ENCODE results near the gene SORCS2.

Gene SORCS2

DNA sequence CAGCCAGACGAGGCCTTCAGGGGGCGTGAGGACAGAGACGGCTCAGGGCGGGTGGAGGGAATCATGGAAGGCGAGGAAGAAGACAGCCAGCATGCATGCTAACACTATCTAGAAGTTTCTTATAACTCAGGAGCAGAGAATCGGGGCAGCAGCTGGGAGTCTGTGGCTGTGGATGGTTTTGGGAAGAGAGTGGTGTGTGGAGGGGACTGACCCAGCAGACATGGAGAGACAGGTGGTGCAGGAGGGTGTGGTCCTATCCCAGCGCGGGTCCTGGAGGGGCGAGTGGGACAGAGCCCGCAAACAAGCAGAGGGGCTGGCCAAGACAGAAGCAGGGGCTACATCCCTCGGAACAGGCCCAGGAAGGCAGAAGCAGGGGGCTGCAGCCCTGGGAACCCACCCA lies 555.2 kb downstream of the SORCS2 start:
- no peak for DNase-seq (ENCODE audit: low spot score)

DNA sequence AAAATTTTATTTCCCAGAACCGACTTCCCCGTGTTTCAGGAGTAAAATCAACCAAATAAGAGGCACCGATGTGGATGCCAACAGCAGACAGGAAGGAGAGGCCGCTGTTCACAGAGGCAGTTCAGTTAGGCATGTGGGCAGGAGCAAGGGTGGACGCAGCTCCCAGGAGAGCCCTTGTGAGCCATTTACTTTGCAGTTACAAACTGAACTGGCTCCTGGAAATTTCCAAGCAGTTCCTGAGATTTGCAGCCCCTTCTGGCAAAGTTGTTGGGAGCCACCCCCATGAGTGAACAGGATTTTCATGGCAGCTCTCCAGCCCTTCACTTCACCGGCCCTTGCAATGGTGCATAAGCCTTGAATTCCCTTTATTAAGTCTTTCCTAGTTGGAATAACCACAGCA lies 558.2 kb downstream of the SORCS2 start:
- no peak for DNase-seq (ENCODE audit: low spot score)

DNA sequence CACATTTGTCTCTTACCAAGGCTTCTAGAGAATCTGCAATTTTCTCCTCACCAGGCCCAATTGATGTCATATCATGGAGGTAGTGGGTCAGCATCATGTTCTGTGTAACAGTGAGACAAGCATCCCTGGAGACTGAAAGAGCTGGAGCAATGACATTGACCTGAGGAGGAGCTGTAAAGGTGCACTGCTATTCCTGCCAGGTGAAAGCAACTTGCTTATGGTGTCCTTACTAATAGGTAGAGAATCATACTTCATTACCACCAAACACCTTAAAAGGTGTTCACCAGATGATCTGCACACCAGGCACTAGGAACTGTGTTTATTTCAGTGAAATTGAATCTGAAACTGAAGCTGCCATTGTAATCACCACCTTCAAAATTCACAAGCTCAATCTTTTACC lies 558.6 kb downstream of the SORCS2 start:
- no peak for DNase-seq (ENCODE audit: low spot score)

DNA sequence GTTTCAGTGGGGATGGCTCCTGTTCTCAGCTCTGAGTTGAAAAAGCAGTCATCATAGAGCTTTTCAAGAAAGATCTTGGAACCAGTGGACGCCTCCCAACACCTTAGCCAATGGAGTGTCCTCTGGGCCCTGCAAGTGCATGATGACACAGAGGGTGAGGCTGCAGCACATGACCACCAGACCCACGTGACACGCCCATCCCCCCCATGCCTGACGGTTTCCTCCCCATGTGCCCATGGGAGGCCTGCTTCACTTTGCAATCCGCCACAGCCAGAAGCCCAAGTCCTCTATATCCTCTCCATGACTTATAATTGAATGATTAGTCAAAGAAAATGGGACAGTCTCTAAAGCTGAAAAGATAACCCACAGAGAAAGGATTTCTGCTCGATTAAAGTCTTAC lies 560.3 kb downstream of the SORCS2 start:
- no peak for DNase-seq (ENCODE audit: low spot score)

DNA sequence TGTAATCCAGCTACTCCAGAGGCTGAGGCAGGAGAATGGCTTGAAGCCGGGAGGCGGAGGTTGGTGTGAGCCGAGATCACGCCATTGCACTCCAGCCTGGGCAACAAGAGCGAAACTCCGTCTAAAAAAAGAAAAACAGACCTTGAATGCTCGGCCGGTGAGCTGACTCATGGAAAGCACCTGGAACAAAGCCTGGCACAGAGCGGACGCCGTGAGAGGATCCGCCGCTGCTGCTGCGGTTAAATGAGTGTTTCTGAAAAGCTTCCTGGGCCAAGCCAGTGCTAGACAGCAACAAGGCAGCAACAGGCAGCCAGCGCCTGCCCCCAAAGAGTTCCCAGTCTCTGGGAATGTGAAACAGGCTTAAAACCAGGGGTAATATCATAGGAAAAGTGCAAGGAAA lies 560.9 kb downstream of the SORCS2 start:
- no peak for DNase-seq (ENCODE audit: low spot score)

DNA sequence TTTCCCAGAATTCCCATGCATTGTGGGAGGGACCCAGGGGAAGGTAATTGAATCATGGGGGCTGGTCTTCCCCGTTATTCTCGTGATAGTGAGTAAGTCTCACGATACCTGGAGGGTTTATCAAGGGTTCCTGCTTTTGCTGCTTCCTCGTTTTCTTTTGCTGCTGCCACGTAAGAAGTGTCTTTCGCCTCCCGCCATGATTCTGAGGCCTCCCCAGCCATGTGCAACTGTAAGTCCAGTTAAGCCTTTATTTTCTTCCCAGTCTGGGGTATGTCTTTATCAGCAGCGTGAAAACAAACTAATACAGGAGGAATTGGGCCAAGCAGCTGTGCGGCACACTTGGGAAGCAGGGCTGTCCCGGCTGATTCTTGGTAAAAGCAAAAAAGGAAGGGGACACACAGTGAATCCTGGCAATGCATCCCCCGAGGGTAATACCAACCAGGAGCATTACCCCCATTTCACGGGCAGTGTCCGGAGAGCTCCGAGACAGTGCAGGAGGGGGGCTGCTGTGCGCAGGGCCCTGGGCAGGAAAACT lies 561.7 kb downstream of the SORCS2 start:
- DNase-seq (ENCODE audit: low spot score) = no peak

DNA sequence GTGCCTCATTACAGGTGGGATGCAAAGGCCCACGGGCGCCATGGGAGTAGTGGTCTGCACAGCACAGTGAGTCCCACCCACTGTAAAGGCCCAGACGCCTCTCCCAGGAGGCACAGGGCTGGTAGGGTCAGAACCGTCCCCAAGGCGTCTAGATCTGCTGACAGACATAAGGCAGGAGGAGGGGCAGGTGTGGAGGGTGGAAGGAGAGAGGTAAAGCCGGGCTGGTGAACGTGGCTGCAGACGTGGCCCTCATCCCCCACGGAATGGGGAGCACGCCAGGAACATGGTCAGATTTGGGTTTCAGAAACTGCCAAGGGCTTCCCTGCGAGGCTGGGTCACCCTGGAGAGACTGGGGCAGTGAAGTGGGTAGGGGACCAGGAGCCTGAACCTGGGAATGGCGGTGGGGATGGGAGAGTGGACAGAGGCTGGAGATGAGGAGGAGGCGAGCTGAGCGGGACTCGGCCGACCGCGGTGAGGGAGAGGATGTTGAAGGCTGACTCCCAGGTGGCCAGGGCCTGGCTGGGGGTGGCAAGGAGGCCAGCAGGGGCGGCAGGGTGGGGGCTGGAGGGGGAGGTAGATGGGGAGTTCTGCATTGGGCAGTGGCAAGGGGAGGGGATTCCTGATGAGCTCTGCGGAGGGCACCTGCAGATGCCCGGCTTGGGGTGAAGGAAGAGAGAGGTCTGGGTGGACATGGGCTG lies 562.4 kb downstream of the SORCS2 start:
- DNase-seq (ENCODE audit: low spot score) = no peak

DNA sequence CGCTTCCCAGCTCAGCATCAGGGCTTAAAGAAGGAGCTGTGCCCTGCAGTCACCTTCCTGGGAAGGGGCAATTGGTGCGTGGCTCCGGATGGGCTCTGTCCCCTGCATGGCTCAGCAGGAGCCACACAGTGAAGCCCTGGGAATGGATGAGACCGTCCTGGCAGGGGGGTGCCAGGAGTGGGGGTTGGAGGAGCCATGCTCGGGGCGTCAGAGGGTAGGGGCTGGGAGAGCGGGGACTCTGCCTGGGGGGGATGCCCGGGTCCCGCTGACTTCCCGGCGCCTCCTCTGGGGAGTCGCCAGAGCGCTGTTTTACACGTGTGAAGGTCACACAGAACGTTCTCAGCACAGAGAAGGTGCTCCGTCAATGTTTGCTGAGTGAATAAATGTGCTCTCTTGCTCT lies 563.2 kb downstream of the SORCS2 start:
- no peak for DNase-seq (ENCODE audit: low spot score)

DNA sequence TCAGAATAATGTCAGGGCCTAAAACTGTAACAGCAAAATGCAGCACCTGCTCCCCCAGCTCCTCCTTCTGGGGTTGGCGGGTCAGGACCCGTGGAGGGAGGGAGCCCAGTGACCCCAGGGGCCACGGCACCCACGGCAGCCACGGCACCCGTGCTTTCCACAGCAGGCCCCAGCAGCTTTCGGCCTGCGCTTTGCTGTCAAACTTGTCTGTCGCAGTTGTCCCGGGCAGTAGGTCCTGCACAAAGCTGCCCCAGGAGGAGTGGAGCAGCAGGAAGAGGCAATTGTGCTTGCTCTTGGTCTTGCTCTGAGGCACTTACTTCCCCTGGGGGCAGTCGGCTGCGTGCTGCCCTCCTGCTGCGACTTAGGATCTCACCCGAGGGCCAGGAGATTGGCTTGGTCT lies 563.7 kb downstream of the SORCS2 start:
- DNase-seq (ENCODE audit: low spot score) = no peak

DNA sequence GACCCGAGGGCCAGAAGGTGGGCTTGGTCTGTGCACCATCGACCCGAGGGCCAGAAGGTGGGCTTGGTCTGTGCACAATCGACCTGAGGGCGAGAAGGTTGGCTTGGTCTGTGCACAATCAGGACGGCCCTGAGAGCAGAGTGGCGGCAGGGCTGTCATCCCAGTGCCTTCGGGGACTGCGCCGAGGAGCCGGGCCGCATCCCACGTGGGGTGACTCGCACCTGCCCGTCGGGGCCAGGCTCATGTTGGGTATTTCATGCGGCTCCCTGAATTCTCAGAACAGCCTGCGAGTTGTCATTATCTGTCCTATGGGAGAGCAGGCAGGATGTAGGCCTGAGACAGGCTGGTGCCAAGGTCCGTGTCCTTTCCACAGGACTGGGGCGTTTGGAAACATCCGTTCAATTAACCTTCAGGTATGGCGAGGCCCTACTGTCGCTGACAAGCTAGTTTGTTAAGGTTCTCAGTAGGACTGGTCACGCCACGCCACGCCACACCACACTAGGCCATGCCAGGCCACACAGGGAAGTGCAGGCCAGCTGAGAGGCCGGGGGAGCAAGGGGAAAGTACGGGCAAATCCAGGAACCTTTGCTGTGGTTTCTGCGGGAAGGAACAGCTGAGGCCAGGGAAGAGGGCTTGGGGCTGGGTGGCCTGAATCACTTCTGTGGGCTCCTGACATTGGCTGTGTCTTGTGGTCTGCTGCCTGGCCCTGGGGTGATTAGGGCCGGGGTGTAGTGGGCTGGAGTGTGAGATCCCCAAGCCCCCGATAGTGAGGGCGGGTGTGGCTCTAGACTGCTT lies 564.4 kb downstream of the SORCS2 start:
- DNase-seq (ENCODE audit: low spot score) = no peak

DNA sequence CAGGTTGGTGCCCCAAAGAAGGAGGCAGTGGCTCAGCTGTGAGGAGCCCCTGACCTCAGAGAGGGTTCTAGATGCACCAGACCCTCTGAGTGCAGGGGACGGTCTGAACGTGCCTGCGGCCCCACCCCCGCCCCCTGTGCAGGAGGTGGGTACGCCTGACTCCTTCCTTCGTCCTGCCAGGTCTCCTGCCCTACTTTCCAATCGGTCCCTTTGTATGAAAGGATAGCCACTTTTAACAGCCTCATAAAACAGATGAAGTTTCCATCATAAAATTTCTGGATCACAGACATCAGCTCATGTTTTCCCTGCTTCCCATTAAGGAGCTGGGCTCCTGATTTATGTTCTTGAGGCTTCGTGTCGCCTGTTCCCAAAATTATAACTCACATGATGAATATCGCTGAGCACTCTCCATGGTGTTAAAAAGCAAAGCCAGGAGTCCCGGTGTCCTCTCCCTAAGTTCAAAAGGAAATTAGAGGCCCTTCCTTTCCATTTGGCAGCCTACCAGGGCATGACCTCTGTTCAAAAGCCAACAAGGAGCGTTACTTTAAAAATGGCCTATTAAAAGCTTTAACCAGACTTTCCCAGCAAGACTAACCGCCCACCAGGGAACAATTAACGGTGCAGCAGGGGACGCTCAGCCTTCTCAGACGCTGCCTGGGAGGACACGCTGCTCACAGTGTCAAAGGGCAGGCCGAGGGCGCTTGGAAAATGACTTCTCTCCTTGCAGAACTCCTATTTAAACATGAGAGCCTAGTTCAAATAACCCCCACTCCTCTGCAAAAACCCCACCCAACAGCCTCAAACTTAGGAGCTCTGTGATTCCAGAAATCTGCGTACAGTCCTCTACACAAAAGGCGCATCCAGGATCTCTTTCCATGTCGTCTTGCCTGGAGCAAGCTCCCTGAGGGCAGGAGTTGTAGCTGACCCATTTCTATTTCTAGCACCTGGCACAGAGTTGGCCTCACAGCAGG lies 565.4 kb downstream of the SORCS2 start:
- DNase-seq (ENCODE audit: low spot score) = no peak

DNA sequence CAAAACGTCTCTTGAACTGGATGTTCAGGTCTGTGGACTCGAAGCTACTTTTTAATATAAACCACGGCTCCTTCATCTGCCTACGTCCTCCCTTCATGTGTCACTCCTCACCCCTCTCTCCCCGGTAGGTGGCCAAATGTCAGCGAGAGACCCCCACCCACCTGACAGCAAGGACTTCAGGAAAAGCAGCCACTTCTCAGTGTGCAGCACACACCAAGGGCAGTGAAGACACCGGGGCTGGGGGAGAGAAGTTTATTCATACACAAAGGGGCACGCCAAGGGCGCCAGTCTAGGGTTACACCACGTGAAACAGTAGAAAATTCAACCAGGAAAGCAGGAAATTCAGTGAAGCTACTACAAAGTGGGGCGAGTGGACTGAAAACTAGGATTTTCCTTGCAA lies 566.1 kb downstream of the SORCS2 start:
- no peak for DNase-seq (ENCODE audit: low spot score)

DNA sequence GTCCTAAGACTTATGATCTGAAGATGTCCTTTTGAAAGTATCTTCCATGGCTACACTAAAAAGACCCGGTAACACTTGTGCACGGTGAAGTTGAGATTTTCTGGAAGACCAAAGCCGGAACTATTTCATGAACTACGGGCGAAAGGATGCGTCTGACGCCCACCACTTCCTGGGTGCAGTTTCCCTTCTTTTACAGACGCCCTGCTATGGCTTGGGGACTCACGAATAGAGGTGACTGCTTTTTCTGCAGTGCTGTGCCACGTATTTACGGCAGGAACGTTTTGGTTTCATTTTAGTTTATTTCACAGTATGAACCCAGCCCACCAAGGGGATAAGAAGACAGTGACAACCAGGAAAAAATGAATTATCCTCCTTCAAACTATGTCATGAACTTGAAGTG lies 566.9 kb downstream of the SORCS2 start:
- DNase-seq (ENCODE audit: low spot score) = no peak

DNA sequence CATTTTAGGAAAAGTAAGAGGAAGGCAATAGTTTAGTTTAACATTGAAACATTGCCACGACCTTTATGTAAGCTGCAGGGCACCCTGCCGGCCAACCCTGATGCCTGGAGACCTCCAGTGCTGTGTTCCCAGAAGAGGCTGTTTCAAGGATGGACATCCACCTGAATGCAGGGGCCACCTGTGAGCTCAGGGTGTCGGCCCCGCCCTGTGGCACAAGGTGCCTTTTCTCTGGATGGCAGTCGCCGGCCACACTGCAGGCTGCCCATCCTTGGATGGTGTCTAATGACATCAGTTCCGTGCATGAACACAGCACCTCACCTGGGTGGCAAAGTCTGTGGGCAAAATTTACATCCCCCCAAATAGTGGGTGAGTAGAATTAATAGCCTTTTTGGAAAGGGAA lies 567.3 kb downstream of the SORCS2 start:
- DNase-seq (ENCODE audit: low spot score) = no peak

DNA sequence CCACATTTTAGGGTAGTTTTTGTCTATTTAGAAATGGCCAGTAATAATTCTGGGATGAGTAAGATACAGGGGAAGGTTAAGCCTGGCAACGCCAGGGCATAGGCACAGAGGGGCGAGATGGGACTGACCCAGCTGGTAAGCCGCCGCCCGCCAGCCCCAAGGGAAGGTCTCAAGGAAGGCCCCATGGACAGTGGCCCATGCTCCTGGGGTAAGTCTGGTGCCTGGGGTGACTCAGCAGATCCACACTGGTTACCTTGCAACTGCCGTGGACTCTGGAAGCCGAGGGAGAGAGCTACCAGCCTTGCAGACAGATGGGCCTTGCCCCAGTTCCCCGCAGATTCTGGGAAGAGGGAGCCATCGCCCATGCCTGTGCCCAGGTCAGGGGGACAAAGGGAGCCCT lies 567.9 kb downstream of the SORCS2 start:
- no peak for DNase-seq (ENCODE audit: low spot score)

DNA sequence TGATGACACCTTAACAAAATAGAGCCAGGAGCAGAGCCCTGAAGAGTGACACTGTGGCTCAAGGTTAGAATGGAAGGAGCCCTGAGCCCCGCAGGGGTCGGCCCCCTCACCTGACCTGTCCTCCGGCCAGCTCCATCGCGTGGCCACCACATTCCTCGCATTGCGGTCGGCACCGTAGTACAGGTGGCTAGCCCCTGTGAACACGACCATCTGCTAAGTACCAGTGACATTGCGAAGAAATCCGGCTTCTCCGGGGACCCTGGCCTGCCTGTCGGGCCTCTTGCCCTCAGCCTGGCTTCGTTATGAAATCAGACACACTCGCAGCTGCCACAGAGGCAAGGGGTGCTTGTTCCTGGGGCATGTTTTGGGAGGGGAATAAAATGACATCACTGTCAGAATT lies 568.4 kb downstream of the SORCS2 start:
- no peak for DNase-seq (ENCODE audit: low spot score)

DNA sequence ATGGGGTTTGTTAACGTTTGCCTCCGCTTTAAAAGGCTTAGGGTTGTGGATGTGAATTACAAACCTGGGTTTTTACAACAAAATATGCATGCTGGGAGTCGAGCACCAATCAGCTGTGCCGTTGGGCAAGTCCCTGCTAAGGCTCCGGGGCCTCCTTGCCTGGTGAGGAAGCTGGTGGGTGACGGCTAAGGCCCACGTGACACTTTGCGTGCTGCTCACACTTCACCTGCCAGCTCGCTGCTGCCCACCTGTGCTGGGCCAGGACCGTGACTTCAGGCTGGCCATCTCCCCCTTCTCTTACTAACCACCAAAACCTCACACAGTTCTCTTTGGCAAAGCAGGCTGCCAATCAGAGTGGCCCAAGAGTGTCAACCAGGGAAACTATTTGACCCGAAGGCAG lies 569.0 kb downstream of the SORCS2 start:
- no peak for DNase-seq (ENCODE audit: low spot score)

DNA sequence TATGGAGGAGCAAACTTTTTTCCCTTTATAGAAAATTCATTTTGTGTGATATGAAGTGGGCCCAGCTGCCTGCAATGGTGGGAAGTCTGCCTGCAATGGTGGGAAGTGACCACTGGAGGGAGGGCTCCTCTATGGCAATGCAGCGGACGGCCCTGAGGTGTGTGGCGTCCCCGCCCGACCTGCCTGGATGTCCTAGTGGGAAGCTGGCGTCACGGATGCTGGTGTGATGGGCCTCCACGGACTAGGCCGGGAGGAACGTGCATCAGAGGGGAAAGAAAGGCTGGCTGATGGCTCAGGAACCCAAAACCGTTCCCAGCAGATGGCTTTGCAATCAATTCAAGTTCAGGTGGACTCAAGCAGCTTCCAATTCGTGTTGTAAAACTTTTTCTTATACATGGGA lies 569.4 kb downstream of the SORCS2 start:
- peak; percentile 90 for DNase-seq (ENCODE audit: low spot score)

DNA sequence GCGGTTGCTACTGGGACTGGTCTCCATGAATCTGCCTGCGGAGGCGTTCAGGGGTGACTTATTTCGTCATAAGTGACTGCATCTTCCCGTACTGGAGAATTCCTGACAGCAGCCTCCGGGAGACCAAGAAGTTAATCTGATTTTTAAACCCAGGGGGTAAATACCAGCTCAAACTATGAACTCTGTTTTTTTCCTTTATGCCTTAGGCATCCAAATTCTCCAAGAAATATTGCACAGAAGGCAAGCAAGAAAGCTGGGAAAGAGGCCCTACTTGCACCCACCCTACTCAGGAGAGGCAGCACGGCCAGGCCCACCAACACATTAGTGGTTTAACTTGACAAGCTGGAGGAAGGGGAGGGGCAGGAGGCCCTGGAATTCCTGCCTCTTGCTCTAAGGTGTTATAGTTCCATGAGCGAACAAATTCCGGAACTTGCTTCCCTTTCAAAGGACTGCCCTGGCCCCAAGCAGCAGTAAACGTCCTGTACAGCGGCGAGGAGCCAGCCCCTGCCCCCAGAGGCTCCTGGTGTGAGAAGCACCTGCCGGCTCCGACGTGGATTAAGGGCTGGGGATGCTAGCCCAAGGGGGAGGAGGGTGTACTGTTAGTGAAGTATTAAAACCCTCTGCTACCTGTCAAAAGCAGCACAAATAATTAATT lies 570.2 kb downstream of the SORCS2 start:
- no peak for DNase-seq (ENCODE audit: low spot score)

DNA sequence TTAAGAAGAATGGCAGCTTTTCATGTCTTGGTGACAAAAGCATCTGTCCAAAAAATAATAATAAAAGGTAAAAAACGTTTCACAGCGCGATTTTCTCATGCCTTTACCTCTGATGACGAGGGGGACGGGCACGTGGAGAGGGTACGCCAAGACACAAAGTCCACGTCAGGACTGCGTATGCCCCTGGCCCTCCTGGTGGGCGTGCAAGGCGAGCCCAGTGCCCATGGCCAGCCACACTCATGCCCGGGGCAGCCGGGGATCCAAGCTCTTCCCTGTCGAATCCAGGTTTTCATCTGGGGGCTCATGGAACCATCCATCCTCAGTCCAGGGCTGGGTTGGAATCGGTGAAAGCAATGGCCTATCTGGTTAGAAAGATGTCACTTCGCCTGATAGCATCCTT lies 570.8 kb downstream of the SORCS2 start:
- no peak for DNase-seq (ENCODE audit: low spot score)

DNA sequence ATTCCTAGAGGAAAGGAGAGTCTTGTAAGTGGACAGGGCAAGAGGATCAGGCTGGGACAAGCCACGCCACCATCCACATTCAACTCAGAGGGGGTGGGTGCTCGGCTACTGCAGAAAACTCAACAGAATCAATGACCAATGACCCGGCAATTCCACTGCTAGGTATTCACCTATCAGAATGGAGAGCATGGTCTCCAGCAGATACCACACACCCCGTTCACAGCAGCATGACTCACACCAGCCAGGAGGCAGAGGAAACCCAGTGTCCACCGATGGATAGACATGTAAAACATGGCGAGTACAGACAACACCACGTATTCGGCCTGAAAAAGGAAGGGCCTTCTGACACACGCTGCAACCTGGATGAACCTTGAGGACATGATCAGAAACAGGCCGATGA lies 571.5 kb downstream of the SORCS2 start:
- DNase-seq (ENCODE audit: low spot score) = no peak

DNA sequence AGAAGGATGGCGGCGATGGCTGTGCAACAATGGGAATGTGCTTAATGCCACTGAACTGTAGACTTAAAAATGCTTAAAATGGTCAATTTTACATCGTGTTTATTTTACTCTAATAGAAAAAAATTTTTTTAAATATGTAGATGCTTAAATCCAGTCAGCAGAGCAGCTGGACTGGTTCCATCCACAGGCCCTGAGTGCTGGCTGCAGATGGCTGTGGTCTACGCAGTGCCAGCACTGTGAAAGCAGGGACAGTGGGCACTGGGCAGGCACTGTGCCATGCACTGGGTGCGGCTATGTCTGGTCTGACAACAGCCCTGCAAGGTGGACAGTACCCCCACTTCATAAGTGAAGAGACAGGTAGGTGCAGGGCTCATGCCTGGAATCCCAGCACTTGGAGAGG lies 572.1 kb downstream of the SORCS2 start:
- no peak for DNase-seq (ENCODE audit: low spot score)
